ENCODE measurements around the gene POP5.
"Not testable (repeated sequence)": the region's sequence is repeated elsewhere in the genome, so short reads cannot be mapped to it uniquely, and the experiment has no call there.

The POP5 gene, protein sequence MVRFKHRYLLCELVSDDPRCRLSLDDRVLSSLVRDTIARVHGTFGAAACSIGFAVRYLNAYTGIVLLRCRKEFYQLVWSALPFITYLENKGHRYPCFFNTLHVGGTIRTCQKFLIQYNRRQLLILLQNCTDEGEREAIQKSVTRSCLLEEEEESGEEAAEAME
- 2.8 to 19.4 (median 11.9) reads per million in 17 experiments for total RNA-seq

- DNase-seq: peak; percentile 98 to 99 (median 98)
These were observed at the start of gene POP5 for GRCh38 chr12:120580787-120581723. POP5 (minus strand) TSS chr12:120581402; CDS start chr12:120581362, 40 bp downstream.

GRCh38 chr12:120630104-120630892 is 49.1 kb upstream of the POP5 start:
- no peak for DNase-seq

DNA sequence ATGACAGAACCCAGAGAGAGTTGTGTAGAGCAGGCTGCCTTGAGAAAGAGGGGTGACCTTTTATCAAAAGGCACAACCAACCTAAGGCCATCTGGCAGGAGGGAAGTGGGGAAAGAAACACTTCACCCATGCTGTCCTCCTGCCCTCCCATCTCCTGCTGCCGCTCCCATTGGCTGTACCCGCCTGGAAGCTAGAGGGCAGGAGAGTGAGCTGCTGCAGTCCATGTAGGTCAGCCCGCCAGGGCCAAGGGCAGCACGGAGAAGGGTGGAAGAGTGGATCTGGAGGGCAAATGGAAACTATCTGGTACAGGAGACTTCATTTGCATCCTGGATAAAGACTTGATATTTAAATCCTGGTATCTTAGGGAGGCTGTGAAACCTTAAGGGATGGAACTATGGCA is 47.7 kb upstream of the POP5 start:
- DNase-seq: peak in 1 of 4 experiments; percentile 15

DNA sequence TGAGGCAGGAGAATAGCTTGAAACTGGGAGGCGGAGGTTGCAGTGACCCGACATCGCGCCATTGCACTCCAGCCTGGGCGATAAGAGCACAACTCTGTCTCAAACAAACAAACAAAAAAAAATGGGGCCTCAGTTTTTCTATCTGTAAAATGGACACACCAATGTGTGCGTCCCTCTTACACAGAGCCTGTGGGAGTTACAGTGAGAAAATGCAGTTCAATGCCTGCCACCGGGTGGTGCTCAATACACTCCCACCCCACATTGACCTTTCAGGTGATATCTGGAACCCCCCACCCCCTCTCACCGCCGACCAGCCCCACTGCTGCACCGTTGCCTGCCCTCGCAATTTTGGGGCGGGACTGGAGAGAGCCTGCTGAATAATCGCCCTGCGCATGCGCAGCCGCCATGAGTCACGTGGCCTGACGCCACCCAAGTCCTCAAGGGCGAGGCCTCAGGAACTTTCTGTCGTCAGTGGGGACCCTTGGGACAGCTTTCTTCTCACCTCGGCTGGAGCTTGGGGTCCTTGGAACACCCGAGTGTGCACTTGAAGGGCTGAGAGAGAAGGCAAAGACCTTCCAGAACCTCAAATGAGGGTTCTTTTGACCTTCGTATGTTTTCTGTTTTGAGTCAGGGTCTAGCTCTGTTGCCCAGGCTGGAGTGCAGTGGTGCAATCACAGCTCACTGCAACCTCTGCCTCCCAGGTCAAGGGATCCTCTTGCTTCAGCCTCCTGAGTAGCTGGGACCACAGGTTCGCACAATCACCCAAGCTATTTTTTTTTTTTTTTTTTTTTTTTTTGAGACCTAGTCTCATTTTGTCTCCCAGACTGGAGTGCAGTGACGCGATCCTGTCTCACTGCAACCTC is 44.6 kb upstream of the POP5 start:
- DNase-seq: peak in 2 of 4 experiments; percentile 13 to 27

- DNase-seq: no peak
These were observed 39.4 kb upstream of the POP5 start for GRCh38 chr12:120620624-120621023.

DNA sequence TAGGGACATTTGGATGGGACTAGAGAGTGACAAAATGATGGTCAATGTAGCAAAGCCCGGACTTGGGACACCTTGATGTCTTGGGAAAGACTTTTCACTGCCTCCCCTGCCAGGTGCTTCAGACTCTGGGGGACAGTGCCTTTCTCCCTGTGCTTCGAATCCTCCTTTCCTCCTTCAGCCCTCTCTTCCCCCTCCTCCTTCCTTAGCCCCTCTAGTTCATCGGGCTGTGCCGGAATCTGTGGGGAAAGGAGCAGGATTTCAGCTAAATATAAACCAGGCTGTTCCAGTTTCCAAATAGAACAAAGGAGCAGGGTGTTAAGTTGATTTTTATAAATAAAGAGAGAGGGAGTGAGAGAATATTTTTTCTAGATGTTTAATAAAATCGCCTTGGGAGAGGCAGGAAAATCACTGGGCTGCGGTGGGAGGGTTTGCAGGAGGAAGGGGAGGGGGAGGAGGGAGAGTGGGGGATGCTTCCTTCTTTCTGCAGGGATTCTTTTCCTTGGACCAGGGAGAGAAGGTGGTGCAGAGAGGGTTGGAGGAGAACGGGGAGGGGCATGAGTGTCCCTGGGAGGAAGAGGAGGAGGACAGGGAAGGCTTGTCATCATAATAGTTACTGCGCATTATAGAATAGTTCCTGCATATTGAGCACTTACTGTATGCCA is 37.9 kb upstream of the POP5 start:
- no peak for DNase-seq

- DNase-seq: not testable (repeated sequence)
These were observed 36.6 kb upstream of the POP5 start for GRCh38 chr12:120617767-120618166.

GRCh38 chr12:120617193-120617592 is 36.0 kb upstream of the POP5 start:
- not testable (repeated sequence) for DNase-seq

DNA sequence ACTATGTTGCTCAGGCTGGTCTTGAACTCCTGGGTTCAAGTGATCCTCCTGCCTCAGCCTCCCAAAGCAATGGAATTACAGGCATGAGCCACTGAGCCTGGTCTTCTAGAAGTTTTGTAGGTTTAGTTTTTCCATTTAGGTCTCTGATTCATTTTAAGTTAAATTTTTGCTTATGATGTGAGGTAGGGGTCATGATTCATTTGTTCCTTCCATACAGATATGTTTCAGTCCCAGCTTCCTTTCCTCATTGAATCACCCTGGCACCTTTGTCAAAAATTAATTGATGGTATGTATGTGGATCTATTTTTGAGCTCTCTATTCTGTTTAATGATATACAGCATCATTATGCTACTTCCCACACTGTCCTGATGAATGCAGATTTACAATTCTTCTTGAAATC is 33.6 kb upstream of the POP5 start:
- no peak for DNase-seq

- peak; percentile 17 to 48 (median 40) for DNase-seq
These were observed 30.3 kb upstream of the POP5 start for GRCh38 chr12:120611534-120611933.

- DNase-seq: no peak
These were observed 29.4 kb upstream of the POP5 start for GRCh38 chr12:120610560-120610959.

DNA sequence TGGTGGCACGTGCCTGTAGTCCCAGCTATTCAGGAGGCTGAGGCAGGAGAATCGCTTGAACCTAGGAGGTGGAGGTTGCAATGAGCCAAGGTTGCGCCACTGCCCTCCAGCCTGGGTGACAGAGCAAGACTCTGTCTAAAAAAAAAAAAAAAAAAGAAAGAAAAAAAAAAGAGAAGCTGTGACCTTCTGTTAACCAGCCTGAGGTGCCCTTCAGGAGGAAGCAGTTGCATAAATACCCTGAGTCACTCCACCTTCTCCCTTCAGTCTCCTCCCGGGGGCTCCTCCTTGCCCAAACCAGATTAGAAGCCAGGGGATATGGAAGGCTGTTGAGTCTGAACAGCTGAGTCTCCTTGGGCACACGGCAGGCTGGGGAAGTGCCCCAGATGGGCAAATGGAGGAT is 21.2 kb upstream of the POP5 start:
- DNase-seq: peak; percentile 66 to 89 (median 82)

GRCh38 chr12:120599672-120600552 is 18.7 kb upstream of the POP5 start:
- DNase-seq: peak in 2 of 4 experiments; percentile 22 to 24

- DNase-seq: peak; percentile 76 to 90 (median 88)
These were observed 17.7 kb upstream of the POP5 start for GRCh38 chr12:120598674-120599463.

DNA sequence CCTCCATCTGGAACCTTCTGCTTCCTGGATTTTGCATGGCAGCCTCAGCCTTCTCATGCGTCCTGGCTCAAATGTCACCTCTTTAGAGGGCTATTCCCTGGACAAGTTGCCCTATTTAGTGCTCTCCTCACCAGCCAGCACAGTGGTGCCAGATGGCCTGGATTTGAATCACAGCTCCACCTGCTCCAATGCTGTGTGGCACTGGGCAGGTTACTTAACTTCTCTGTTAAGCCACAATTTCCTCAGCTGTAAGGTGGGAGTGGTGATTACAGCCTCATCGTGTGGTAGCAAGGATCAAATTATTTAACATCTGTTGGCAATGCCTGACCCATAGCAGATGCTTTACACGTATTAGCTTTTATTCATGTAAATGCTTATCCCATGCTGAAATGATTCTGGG is 16.7 kb upstream of the POP5 start:
- no peak for DNase-seq

DNA sequence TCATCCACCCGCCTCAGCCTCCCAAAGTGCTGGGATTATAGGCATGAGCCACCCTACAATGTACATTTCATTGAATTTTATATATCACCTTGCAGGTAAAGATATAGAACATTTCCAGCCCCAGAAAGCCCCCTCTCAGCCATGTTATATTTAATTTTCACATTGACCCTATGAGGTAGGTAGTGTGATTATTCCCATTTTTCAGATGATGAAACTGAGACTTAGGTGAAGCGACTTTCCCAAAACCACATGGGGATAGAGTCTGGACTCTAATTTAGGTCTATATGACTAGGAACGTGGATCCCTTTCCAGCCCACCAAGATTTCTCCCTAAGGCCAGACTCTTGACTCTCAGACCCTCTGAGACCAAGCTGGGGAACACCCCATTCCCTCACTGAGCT is 15.7 kb upstream of the POP5 start:
- DNase-seq: no peak

- peak in 2 of 4 experiments; percentile 25 to 32 for DNase-seq
These were observed 11.2 kb upstream of the POP5 start for GRCh38 chr12:120592121-120593049.

DNA sequence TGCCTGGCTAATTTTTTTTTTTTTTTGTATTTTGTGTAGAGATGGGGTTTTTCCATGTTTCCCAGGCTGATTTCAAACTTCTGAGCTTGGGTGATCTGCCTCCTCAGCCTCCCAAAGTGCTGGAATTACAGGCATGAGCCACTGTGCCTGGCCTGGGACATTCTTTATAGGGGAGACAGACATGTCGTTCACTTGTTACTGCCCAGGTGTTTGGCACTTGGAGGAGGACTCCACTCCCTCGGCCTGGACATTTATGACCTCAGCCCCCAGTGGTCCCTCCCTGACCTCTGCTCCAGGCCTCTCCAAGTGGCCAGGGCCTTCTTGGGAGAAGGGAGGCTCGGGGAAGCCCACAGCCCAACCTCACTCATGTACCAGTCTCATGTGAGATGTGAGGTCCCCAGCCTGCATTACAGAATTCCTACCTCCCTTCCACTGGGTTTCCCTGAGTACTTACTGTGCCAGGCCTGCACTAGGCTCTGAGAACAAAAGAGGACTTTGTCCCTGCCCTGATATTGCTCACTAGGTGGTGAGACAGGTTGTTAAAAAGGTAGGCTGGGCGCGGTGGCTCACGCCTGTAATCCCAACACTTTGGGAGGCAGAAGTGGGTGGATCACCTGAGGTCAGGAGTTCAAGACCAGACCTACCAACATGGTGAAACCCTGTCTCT is 9.7 kb upstream of the POP5 start:
- DNase-seq: no peak

Data from suppressor macrophage (primary cell).